HEK293 (cell line): Measurements from ENCODE around the gene SLC66A2.

Source experiments
- CTCF ChIA-PET: fragments of 350-600 bp; formaldehyde crosslinking; extraction: SDS; loops from one replicate; lab custom pipeline; 2021; ENCODE audit warnings: antibody characterized with exemption; lab: Yijun Ruan, JAX
- POLR2A ChIA-PET: fragments of 300-600 bp; formaldehyde crosslinking; extraction: SDS; loops from one replicate; lab custom pipeline; 2020; ENCODE audit warnings: antibody characterized with exemption, inconsistent platforms; lab: Yijun Ruan, JAX
- H3K27ac ChIP-seq: fragments of 200-500 bp; sonication (Bioruptor generic); 2 replicates; pipeline ENCODE4 v1.5.1; 2014; ENCODE audit warnings: low read depth, low read length, control low read depth, inconsistent platforms; ENCODE audit errors: extremely low read depth
- H3K36me3 ChIP-seq, 2 experiments: fragments of 200-500 bp in 1 of 2; sonication (Bioruptor generic) in 1 of 2; 1 replicate in 1 of 2; 2 replicates in 1 of 2; pipeline ENCODE4 v1.5.1; 2014 to 2017; ENCODE audit warnings: inconsistent platforms in 2 of 2, low read length in 2 of 2; ENCODE audit not compliant: control insufficient read depth in 2 of 2, insufficient read depth in 1 of 2
- H3K4me1 ChIP-seq: fragments of 200-500 bp; sonication (Bioruptor generic); 2 replicates; pipeline ENCODE4 v1.5.1; 2014; ENCODE audit warnings: mild to moderate bottlenecking, low read length, inconsistent platforms; ENCODE audit not compliant: control insufficient read depth, insufficient read depth
- H3K4me3 ChIP-seq: 2 replicates; pipeline ENCODE4 v1.5.1; 2011; ENCODE audit warnings: low read depth, mild to moderate bottlenecking, control low read depth, low read length, moderate library complexity
- H3K9me3 ChIP-seq: fragments of 200-500 bp; sonication (Bioruptor generic); 2 replicates; pipeline ENCODE4 v1.5.1; 2014; ENCODE audit warnings: low read depth, low read length, inconsistent platforms; ENCODE audit not compliant: control insufficient read depth, insufficient read depth
- KLF10 ChIP-seq: fragments of 450-650 bp; IDR thresholded peaks from 2 replicates; pipeline ENCODE4 v1.5.1; 2018; ENCODE audit warnings: missing biosample characterization, mild to moderate bottlenecking, missing genetic modification characterization
- KLF16 ChIP-seq: fragments of 450-650 bp; formaldehyde crosslinking; IDR thresholded peaks from 2 replicates; pipeline ENCODE4 v1.5.1; 2017; ENCODE audit warnings: missing biosample characterization, missing genetic modification characterization
- KLF7 ChIP-seq: fragments of 450-650 bp; formaldehyde crosslinking; IDR thresholded peaks from 2 replicates; pipeline ENCODE4 v1.5.1; 2016; ENCODE audit warnings: missing biosample characterization, missing genetic modification characterization, borderline replicate concordance
- TSHZ1 ChIP-seq: fragments of 450-650 bp; formaldehyde crosslinking; IDR thresholded peaks from 2 replicates; pipeline ENCODE4 v1.5.1; 2016; ENCODE audit warnings: missing biosample characterization, missing genetic modification characterization, borderline replicate concordance
- YY1 ChIP-seq: fragments of 450-650 bp; formaldehyde crosslinking; IDR thresholded peaks from 2 replicates; pipeline ENCODE4 v1.5.1; 2018; ENCODE audit warnings: missing biosample characterization, missing genetic modification characterization
- ZBTB8A ChIP-seq: fragments of 450-650 bp; formaldehyde crosslinking; IDR thresholded peaks from 2 replicates; pipeline ENCODE4 v1.5.1; 2016; ENCODE audit warnings: missing biosample characterization, missing genetic modification characterization
- ZFP3 ChIP-seq: fragments of 450-650 bp; formaldehyde crosslinking; IDR thresholded peaks from 2 replicates; pipeline ENCODE4 v1.5.1; 2016; ENCODE audit warnings: low read depth, missing biosample characterization, missing genetic modification characterization
- ZNF18 ChIP-seq: fragments of 450-650 bp; formaldehyde crosslinking; IDR thresholded peaks from 2 replicates; pipeline ENCODE4 v1.5.1; 2016; ENCODE audit warnings: missing biosample characterization, missing genetic modification characterization
- ZNF221 ChIP-seq: fragments of 450-650 bp; formaldehyde crosslinking; IDR thresholded peaks from 2 replicates; pipeline ENCODE4 v1.5.1; 2017; ENCODE audit warnings: missing biosample characterization, missing genetic modification characterization, borderline replicate concordance
- ZNF24 ChIP-seq: fragments of 450-650 bp; formaldehyde crosslinking; IDR thresholded peaks from 2 replicates; pipeline ENCODE4 v1.5.1; 2016; ENCODE audit warnings: missing biosample characterization, missing genetic modification characterization
- ZNF510 ChIP-seq: fragments of 450-650 bp; formaldehyde crosslinking; IDR thresholded peaks from 2 replicates; pipeline ENCODE4 v1.5.1; 2018; ENCODE audit warnings: mild to moderate bottlenecking, missing genetic modification characterization, missing biosample characterization; ENCODE audit not compliant: insufficient replicate concordance
- ZNF529 ChIP-seq: fragments of 450-650 bp; formaldehyde crosslinking; IDR thresholded peaks from 2 replicates; pipeline ENCODE4 v1.5.1; 2017; ENCODE audit warnings: missing genetic modification characterization, missing biosample characterization; ENCODE audit not compliant: insufficient replicate concordance
- ZNF639 ChIP-seq: fragments of 450-650 bp; formaldehyde crosslinking; IDR thresholded peaks from 2 replicates; pipeline ENCODE4 v1.5.1; 2016; ENCODE audit warnings: missing biosample characterization, missing genetic modification characterization

The SLC66A2 gene

GRCh38 chr18:79870301-79871025, 81.0 kb downstream of the SLC66A2 start:
- H3K4me1 ChIP-seq: no peaks in the 10 kb centered on the region
- H3K36me3 ChIP-seq: no peaks in the 10 kb centered on the region
- no peak overlapping the region for H3K27ac ChIP-seq
- no peak for TF ChIP-seq TSHZ1 (tag by site-specific recombination)
- no peak for TF ChIP-seq ZFP3
- TF ChIP-seq ZNF221 (tag by site-specific recombination): no peak
- TF ChIP-seq ZNF529: no peak
- TF ChIP-seq KLF7 (tag by site-specific recombination): no peak
- TF ChIP-seq ZNF639: no peak
- TF ChIP-seq KLF16 (tag by site-specific recombination): no peak
- TF ChIP-seq YY1: no peak
- TF ChIP-seq ZNF18 (tag by site-specific recombination): no peak
- no peak for TF ChIP-seq ZBTB8A (tag by site-specific recombination)
- no peak for TF ChIP-seq KLF10
- POLR2A ChIA-PET: no interaction called here
- no peak overlapping the region for H3K4me3 ChIP-seq
- CTCF ChIA-PET: interaction anchor here (0.7 kb wide), 1 partner anchor 107 kb away, joined by 4 read pairs; no protein-coding TSS in a partner anchor
- no peaks in the 10 kb centered on the region for H3K9me3 ChIP-seq

- no peaks in the 10 kb centered on the region for H3K4me1 ChIP-seq
- CTCF ChIA-PET: no interaction called here
- H3K9me3 ChIP-seq: no peaks in the 10 kb centered on the region
- TF ChIP-seq ZNF510 (tag by site-specific recombination): no peak
- no peak for TF ChIP-seq ZNF24 (tag by site-specific recombination)
- TF ChIP-seq, all 188 proteins: peak for 0
- POLR2A ChIA-PET: no interaction called here
- no peak overlapping the region for H3K27ac ChIP-seq
- no peak overlapping the region for H3K4me3 ChIP-seq
- H3K36me3 ChIP-seq: no peaks in the 10 kb centered on the region
Measured at GRCh38 chr18:79869591-79870300, 81.7 kb downstream of the SLC66A2 start.
